ENCODE data around the gene GNAS-AS1.

GRCh38 chr20:58795923-58796245, 54.8 kb downstream of the GNAS-AS1 start:
- TF ChIP-seq CTCF (IDR thresholded peaks at IDR 0.05) (no peak), POLR2A (IDR thresholded peaks at IDR 0.05) (no peak)
